ENCODE results near the gene ARRB2. TPM values are rescaled to one million over a fixed set of nuclear protein-coding genes. Genes with fewer than 3 reads are reported as not detected.

The ARRB2 gene
- polyA plus RNA-seq, 1 of the 3 experiments (the other 2 are of a cell fraction) = 24.6 TPM

- H3K4me1 ChIP-seq (ENCODE audit: control insufficient read depth in 1 of 2, insufficient read depth in 2 of 2, low read depth in 1 of 2, low read length in 1 of 2) = peaks cover 0 to 7% of the 10 kb centered on the region in 2 experiments; a peak in 1 of 4 replicates
- 4% methylated on average over 19 of the region's 100 CpGs for WGBS (ENCODE audit: low lambda C conversion rate)
- TF ChIP-seq MAX (IDR thresholded peaks at IDR 0.05; ENCODE audit: low read depth) (peak; percentile 11; the same call in 1 of the 2 replicates), RXRA (IDR thresholded peaks at IDR 0.05; ENCODE audit: borderline replicate concordance, low read depth) (no peak)
- no peaks in the 10 kb centered on the region for H3K79me2 ChIP-seq (ENCODE audit: insufficient read depth)
- H3K27me3 ChIP-seq (ENCODE audit: insufficient read depth) = peaks cover 12% of the 10 kb centered on the region; the same call in 1 of the 2 replicates
- no peaks in the 10 kb centered on the region for H3K36me3 ChIP-seq (replicated peaks in 1 of 2; ENCODE audit: control insufficient read depth in 1 of 2, insufficient read depth in 2 of 2, low read length in 1 of 2)
- no peaks in the 10 kb centered on the region for H3K9me3 ChIP-seq
- peak; percentile 79 for DNase-seq
- peak within 1 kb of the TSS; percentile 94 for H2AFZ ChIP-seq (ENCODE audit: low read depth)
- peak within 1 kb of the TSS; percentile 85 for H3K4me2 ChIP-seq
- POLR2A ChIA-PET = interaction anchor here (0.6 kb wide), 1 partner anchor 187 kb away, joined by 3 read pairs; no protein-coding TSS in a partner anchor
- CTCF ChIA-PET = no interaction called here
- H3K4me3 ChIP-seq (ENCODE audit: low read depth in 2 of 2, low read length in 1 of 2) = peak within 1 kb of the TSS; percentile 60 to 67
- H3F3A ChIP-seq (replicated peaks; ENCODE audit: insufficient read depth) = peaks cover 6% of the 10 kb centered on the region
- peak within 1 kb of the TSS; percentile 58; the same call in 1 of the 2 replicates for H3K9ac ChIP-seq
- no peaks in the 10 kb centered on the region for H3K9me2 ChIP-seq
- H3K27ac ChIP-seq (ENCODE audit: low read depth in 2 of 2, low read length in 1 of 2) = no peak within 1 kb of the TSS
- H4K20me1 ChIP-seq (ENCODE audit: insufficient read depth) = no peaks in the 10 kb centered on the region
Observed at GRCh38 chr17:4739122-4740024, 28.9 kb downstream of the ARRB2 start, which contains the start of the genes CXCL16 and ZMYND15. Gene CXCL16 (minus strand): TSS chr17:4739928. CDS start chr17:4739339, 589 bp downstream. Gene ZMYND15 (plus strand): TSS chr17:4739833. CDS start chr17:4740549, 716 bp downstream.

GRCh38 chr17:4740025-4740351, 29.6 kb downstream of the ARRB2 start:
- DNase-seq = no peak
- Histone ChIP-seq H3K79me2 (ENCODE audit: insufficient read depth) (no peaks in the 10 kb centered on the region), H3F3A (replicated peaks; ENCODE audit: insufficient read depth) (peaks cover 6% of the 10 kb centered on the region), H3K9ac (no peak overlapping the region), H2AFZ (ENCODE audit: low read depth) (peak overlapping the region; percentile 94; the same call in 1 of the 2 replicates), H3K4me1 (ENCODE audit: control insufficient read depth in 1 of 2, insufficient read depth in 2 of 2, low read depth in 1 of 2, low read length in 1 of 2) (peaks cover 0 to 7% of the 10 kb centered on the region in 2 experiments; a peak in 1 of 4 replicates), H3K9me3 (no peaks in the 10 kb centered on the region), H3K27me3 (ENCODE audit: insufficient read depth) (peaks cover 17% of the 10 kb centered on the region), H3K4me3 (ENCODE audit: low read depth in 2 of 2, low read length in 1 of 2) (peak overlapping the region; percentile 60 to 67; a peak in 3 of 4 replicates), H3K36me3 (replicated peaks in 1 of 2; ENCODE audit: control insufficient read depth in 1 of 2, insufficient read depth in 2 of 2, low read length in 1 of 2) (no peaks in the 10 kb centered on the region), H4K20me1 (ENCODE audit: insufficient read depth) (no peaks in the 10 kb centered on the region), H3K4me2 (peak overlapping the region; percentile 85; the same call in 1 of the 2 replicates), H3K27ac (ENCODE audit: low read depth in 2 of 2, low read length in 1 of 2) (no peak overlapping the region), H3K9me2 (no peaks in the 10 kb centered on the region)
- WGBS (ENCODE audit: low lambda C conversion rate) = 49% methylated on average over 8 of the region's 13 CpGs
- TF ChIP-seq SMC3 (IDR thresholded peaks at IDR 0.05; ENCODE audit: low read depth, low read length) (no peak), REST (IDR thresholded peaks at IDR 0.05; ENCODE audit: low read depth, low read length) (no peak), FOSL2 (IDR thresholded peaks at IDR 0.05; ENCODE audit: borderline replicate concordance, low read depth) (no peak), IRF3 (IDR thresholded peaks at IDR 0.05; ENCODE audit: low read depth, low read length) (no peak), GATA2 (CRISPR knock-in tag; IDR thresholded peaks at IDR 0.05) (no peak)
- ChIA-PET CTCF (interaction anchor here (1.6 kb wide), 1 partner anchor 8 kb away, joined by 6 read pairs; the partner anchor contains the start of gene MED11), POLR2A (no interaction called here)

Data from SK-N-SH (cell line).